ENCODE data around the gene CITED2. TPM values are rescaled to one million over a fixed set of nuclear protein-coding genes. Genes with fewer than 3 reads are reported as not detected.

CITED2 gene
- polyA plus RNA-seq, 1 donor (not counting 4 experiments of a cell fraction or from before 2014, with no cell fraction given) = 25.0 TPM

- no peaks in the 10 kb centered on the region for H3K36me3 ChIP-seq (ENCODE audit: control insufficient read depth in 2 of 2, extremely low read depth in 1 of 2, insufficient read depth in 2 of 2, low read length in 2 of 2)
- no peaks in the 10 kb centered on the region for H4K20me1 ChIP-seq (ENCODE audit: control insufficient read depth, extremely low read depth, insufficient read depth, low read length)
- TF ChIP-seq CTCF (optimal IDR thresholded peaks at IDR 0.05 in 1 of 3, IDR thresholded peaks at IDR 0.05 in 1 of 3, conservative IDR thresholded peaks at IDR 0.05 in 1 of 3; ENCODE audit: extremely low read depth in 1 of 3, insufficient read depth in 2 of 3, low read length in 3 of 3) (no peak), EZH2 (IDR thresholded peaks at IDR 0.05; ENCODE audit: low read length) (no peak)
- H3K27ac ChIP-seq (ENCODE audit: control insufficient read depth, insufficient read depth, low read length) = no peak overlapping the region
- H3K9ac ChIP-seq (ENCODE audit: control insufficient read depth, extremely low read depth, insufficient read depth, low read length) = no peak overlapping the region
- no peaks in the 10 kb centered on the region for H3K9me3 ChIP-seq (ENCODE audit: control insufficient read depth, low read depth, low read length)
- FAIRE-seq (no peak), DNase-seq (ENCODE audit: low read depth, low spot score) (no peak)
- H3K4me1 ChIP-seq (ENCODE audit: control insufficient read depth, extremely low read depth, insufficient read depth, low read length) = no peaks in the 10 kb centered on the region
- H3K79me2 ChIP-seq (ENCODE audit: control insufficient read depth, insufficient read depth, low read length) = no peaks in the 10 kb centered on the region
- H3K4me3 ChIP-seq (ENCODE audit: control insufficient read depth in 2 of 3, extremely low read depth in 1 of 3, insufficient read depth in 2 of 3, low read depth in 1 of 3, low read length in 3 of 3) = no peak overlapping the region
- H3K4me2 ChIP-seq (ENCODE audit: control insufficient read depth, extremely low read depth, insufficient read depth, low read depth, low read length) = no peak overlapping the region
- no peak overlapping the region for H2AFZ ChIP-seq (ENCODE audit: control insufficient read depth, low read length)
- dilution Hi-C loops (cut with MboI; ENCODE audit: extremely low pct_ligation_motif_present, low sequenced_read_pairs) = no loop called here
- H3K27me3 ChIP-seq (ENCODE audit: control insufficient read depth, extremely low read depth, insufficient read depth, low read length) = no peaks in the 10 kb centered on the region
- no peaks in the 10 kb centered on the region for H3K9me1 ChIP-seq (ENCODE audit: control insufficient read depth, extremely low read depth, insufficient read depth, low read length)
These were observed 48.8 kb downstream of the CITED2 start for GRCh38 chr6:139325686-139326085.

- H3K4me3 ChIP-seq (ENCODE audit: control insufficient read depth in 2 of 3, extremely low read depth in 1 of 3, insufficient read depth in 2 of 3, low read depth in 1 of 3, low read length in 3 of 3) = no peak overlapping the region
- H3K4me2 ChIP-seq (ENCODE audit: control insufficient read depth, extremely low read depth, insufficient read depth, low read depth, low read length) = no peak overlapping the region
- dilution Hi-C loops (cut with MboI; ENCODE audit: extremely low pct_ligation_motif_present, low sequenced_read_pairs) = no loop called here
- H3K27me3 ChIP-seq (ENCODE audit: control insufficient read depth, extremely low read depth, insufficient read depth, low read length) = no peaks in the 10 kb centered on the region
- H3K27ac ChIP-seq (ENCODE audit: control insufficient read depth, insufficient read depth, low read length) = no peak overlapping the region
- H3K79me2 ChIP-seq (ENCODE audit: control insufficient read depth, insufficient read depth, low read length) = no peaks in the 10 kb centered on the region
- no peak for DNase-seq (ENCODE audit: low read depth, low spot score)
- no peak overlapping the region for H2AFZ ChIP-seq (ENCODE audit: control insufficient read depth, low read length)
- no peaks in the 10 kb centered on the region for H3K9me1 ChIP-seq (ENCODE audit: control insufficient read depth, extremely low read depth, insufficient read depth, low read length)
- H3K36me3 ChIP-seq (ENCODE audit: control insufficient read depth in 2 of 2, extremely low read depth in 1 of 2, insufficient read depth in 2 of 2, low read length in 2 of 2) = no peaks in the 10 kb centered on the region
- no peaks in the 10 kb centered on the region for H4K20me1 ChIP-seq (ENCODE audit: control insufficient read depth, extremely low read depth, insufficient read depth, low read length)
- TF ChIP-seq EZH2 (IDR thresholded peaks at IDR 0.05; ENCODE audit: low read length) (no peak), CTCF (optimal IDR thresholded peaks at IDR 0.05 in 1 of 3, IDR thresholded peaks at IDR 0.05 in 1 of 3, conservative IDR thresholded peaks at IDR 0.05 in 1 of 3; ENCODE audit: extremely low read depth in 1 of 3, insufficient read depth in 2 of 3, low read length in 3 of 3) (no peak)
- no peak for FAIRE-seq
- no peak overlapping the region for H3K9ac ChIP-seq (ENCODE audit: control insufficient read depth, extremely low read depth, insufficient read depth, low read length)
- H3K4me1 ChIP-seq (ENCODE audit: control insufficient read depth, extremely low read depth, insufficient read depth, low read length) = no peaks in the 10 kb centered on the region
- H3K9me3 ChIP-seq (ENCODE audit: control insufficient read depth, low read depth, low read length) = no peaks in the 10 kb centered on the region
These were observed 49.3 kb downstream of the CITED2 start for GRCh38 chr6:139325125-139325524.
